Bronchial epithelial cell (primary cell): ENCODE results near the gene LOXHD1. TPM values are rescaled to one million over a fixed set of nuclear protein-coding genes. Genes with fewer than 3 reads are reported as not detected.

Source experiments
- DNase-seq: peaks from one replicate; pipeline ENCODE4 v3.0.0-alpha.2; 2010; ENCODE audit warnings: low read depth
- FAIRE-seq: peaks from 2 replicates; lab custom pipeline; 2011; peaks lifted over from hg19 to GRCh38; lab: Jason Lieb, UNC
- H3K27me3 ChIP-seq: 2 replicates; pipeline ENCODE4 v1.5.1; 2011; ENCODE audit warnings: low read length; ENCODE audit not compliant: control insufficient read depth, insufficient read depth
- H3K36me3 ChIP-seq: 2 replicates; pipeline ENCODE4 v1.5.1; 2011; ENCODE audit warnings: low read length; ENCODE audit not compliant: control insufficient read depth, insufficient read depth
- H3K4me3 ChIP-seq: 2 replicates; pipeline ENCODE4 v1.5.1; 2011; ENCODE audit warnings: mild to moderate bottlenecking, low read depth, low read length, control low read depth
- CTCF ChIP-seq: IDR thresholded peaks from 2 replicates; pipeline ENCODE4 v1.5.1; 2011; ENCODE audit warnings: mild to moderate bottlenecking, moderate library complexity, low read length, control low read depth, inconsistent platforms; ENCODE audit not compliant: insufficient read depth, severe bottlenecking
- total RNA-seq: library from RNA; depleted of rRNA; stranded (reverse); fragments of >200 nt; gene quantifications from 2 replicates; pipeline ENCODE4 v1.2.1, GENCODE V29; 2014

The LOXHD1 gene
- total RNA-seq, 1 donor from 2014 or later, result not detected

GRCh38 chr18:46468426-46469180, 188.4 kb downstream of the LOXHD1 start:
- DNase-seq (peak; percentile 23), FAIRE-seq (no peak)
- no peak for TF ChIP-seq CTCF
- Histone ChIP-seq H3K4me3 (no peak overlapping the region), H3K27me3 (no peaks in the 10 kb centered on the region), H3K36me3 (no peaks in the 10 kb centered on the region)

- Histone ChIP-seq H3K4me3 (no peak overlapping the region), H3K36me3 (no peaks in the 10 kb centered on the region), H3K27me3 (no peaks in the 10 kb centered on the region)
- no peak for TF ChIP-seq CTCF
- no peak for FAIRE-seq
- no peak for DNase-seq
Observed at GRCh38 chr18:46466234-46467160, 190.5 kb downstream of the LOXHD1 start.

GRCh38 chr18:46464926-46465655, 191.9 kb downstream of the LOXHD1 start:
- Histone ChIP-seq H3K36me3 (no peaks in the 10 kb centered on the region), H3K4me3 (no peak overlapping the region), H3K27me3 (no peaks in the 10 kb centered on the region)
- FAIRE-seq (no peak), DNase-seq (no peak)
- TF ChIP-seq CTCF, result peak; percentile 23

GRCh38 chr18:46462523-46462922, 194.5 kb downstream of the LOXHD1 start:
- Histone ChIP-seq H3K36me3 (no peaks in the 10 kb centered on the region), H3K4me3 (no peak overlapping the region), H3K27me3 (no peaks in the 10 kb centered on the region)
- FAIRE-seq, result no peak
- no peak for DNase-seq
- no peak for TF ChIP-seq CTCF

- FAIRE-seq, result no peak
- no peak for TF ChIP-seq CTCF
- no peaks in the 10 kb centered on the region for H3K36me3 ChIP-seq
- no peak overlapping the region for H3K4me3 ChIP-seq
- no peaks in the 10 kb centered on the region for H3K27me3 ChIP-seq
- no peak for DNase-seq
Observed at GRCh38 chr18:46461993-46462392, 195.0 kb downstream of the LOXHD1 start.
